Measurements from ENCODE around the gene PSME1. TPM values are rescaled to one million over a fixed set of nuclear protein-coding genes. Genes with fewer than 3 reads are reported as not detected.

PSME1 gene
- total RNA-seq, 4 donors from 2014 or later = 114 to 289 (median 200) TPM

GRCh38 chr14:24130717-24131548, 5.1 kb upstream of the PSME1 start:
- Histone ChIP-seq H3K4me1 (peaks cover 0 to 7% (median 3%) of the 10 kb centered on the region in 4 donors), H3K9me3 (no peaks in the 10 kb centered on the region), H3K27me3 (no peaks in the 10 kb centered on the region), H3K4me3 (no peak overlapping the region), H3K27ac (peak overlapping the region in 2 of 4 donors; percentile 10 to 29), H3K36me3 (no peaks in the 10 kb centered on the region)
- no peak for DNase-seq
- no peak for TF ChIP-seq POLR2A (IDR thresholded peaks at IDR 0.05)
- TF ChIP-seq, protein P1, sequence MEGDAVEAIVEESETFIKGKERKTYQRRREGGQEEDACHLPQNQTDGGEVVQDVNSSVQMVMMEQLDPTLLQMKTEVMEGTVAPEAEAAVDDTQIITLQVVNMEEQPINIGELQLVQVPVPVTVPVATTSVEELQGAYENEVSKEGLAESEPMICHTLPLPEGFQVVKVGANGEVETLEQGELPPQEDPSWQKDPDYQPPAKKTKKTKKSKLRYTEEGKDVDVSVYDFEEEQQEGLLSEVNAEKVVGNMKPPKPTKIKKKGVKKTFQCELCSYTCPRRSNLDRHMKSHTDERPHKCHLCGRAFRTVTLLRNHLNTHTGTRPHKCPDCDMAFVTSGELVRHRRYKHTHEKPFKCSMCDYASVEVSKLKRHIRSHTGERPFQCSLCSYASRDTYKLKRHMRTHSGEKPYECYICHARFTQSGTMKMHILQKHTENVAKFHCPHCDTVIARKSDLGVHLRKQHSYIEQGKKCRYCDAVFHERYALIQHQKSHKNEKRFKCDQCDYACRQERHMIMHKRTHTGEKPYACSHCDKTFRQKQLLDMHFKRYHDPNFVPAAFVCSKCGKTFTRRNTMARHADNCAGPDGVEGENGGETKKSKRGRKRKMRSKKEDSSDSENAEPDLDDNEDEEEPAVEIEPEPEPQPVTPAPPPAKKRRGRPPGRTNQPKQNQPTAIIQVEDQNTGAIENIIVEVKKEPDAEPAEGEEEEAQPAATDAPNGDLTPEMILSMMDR (IDR thresholded peaks at IDR 0.05) = no peak

- DNase-seq = peak in 1 of 3 donors; percentile 37
- no peak for TF ChIP-seq POLR2A (IDR thresholded peaks at IDR 0.05)
- TF ChIP-seq, protein P1 (IDR thresholded peaks at IDR 0.05) = no peak
- Histone ChIP-seq H3K4me3 (no peak overlapping the region), H3K27me3 (no peaks in the 10 kb centered on the region), H3K4me1 (peaks cover 0 to 8% (median 5%) of the 10 kb centered on the region in 4 donors), H3K36me3 (no peaks in the 10 kb centered on the region), H3K27ac (peak overlapping the region in 2 of 4 donors; percentile 10 to 29), H3K9me3 (no peaks in the 10 kb centered on the region)
Measured at GRCh38 chr14:24131549-24131966, 4.4 kb upstream of the PSME1 start.

DNA sequence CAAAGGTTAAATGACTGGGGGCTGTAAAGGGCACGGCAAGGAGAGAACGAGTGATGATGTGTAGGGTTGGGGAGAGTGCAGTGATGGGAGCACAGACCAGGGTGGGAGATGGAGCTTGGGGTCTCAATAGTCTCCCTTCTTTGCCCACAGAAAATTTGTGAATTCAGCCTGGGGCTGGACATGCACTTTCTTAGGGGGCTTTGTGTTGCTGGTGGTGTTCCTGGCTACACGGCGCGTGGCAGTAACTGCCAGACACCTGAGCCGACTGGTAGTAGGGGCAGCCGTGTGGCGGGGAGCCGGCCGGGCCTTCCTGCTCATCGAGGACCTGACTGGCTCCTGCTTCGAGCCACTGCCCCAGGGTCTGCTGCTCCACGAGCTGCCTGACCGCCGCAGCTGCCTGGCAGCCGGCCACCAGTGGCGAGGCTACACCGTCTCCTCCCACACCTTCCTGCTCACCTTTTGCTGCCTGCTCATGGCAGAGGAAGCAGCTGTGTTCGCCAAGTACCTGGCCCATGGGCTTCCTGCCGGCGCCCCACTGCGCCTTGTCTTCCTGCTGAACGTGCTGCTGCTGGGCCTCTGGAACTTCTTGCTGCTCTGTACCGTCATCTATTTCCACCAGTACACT, 3.8 kb upstream of the PSME1 start:
- Histone ChIP-seq H3K9me3 (no peaks in the 10 kb centered on the region), H3K27ac (peak overlapping the region in 1 of 4 donors; percentile 64), H3K27me3 (no peaks in the 10 kb centered on the region), H3K4me3 (no peak overlapping the region), H3K36me3 (no peaks in the 10 kb centered on the region), H3K4me1 (peaks cover 0 to 14% (median 10%) of the 10 kb centered on the region in 4 donors)
- TF ChIP-seq POLR2A (IDR thresholded peaks at IDR 0.05) = no peak
- TF ChIP-seq, protein P1 (IDR thresholded peaks at IDR 0.05) = no peak
- DNase-seq = peak in 2 of 3 donors; percentile 43 to 61

GRCh38 chr14:24132976-24133375, 3.0 kb upstream of the PSME1 start:
- DNase-seq = no peak
- H3K4me3 ChIP-seq = no peak overlapping the region
- no peaks in the 10 kb centered on the region for H3K9me3 ChIP-seq
- H3K36me3 ChIP-seq = peaks cover 0 to 7% (median 0%) of the 10 kb centered on the region in 3 donors
- H3K4me1 ChIP-seq = peaks cover 0 to 22% (median 11%) of the 10 kb centered on the region in 4 donors
- TF ChIP-seq, protein P1 (IDR thresholded peaks at IDR 0.05) = no peak
- no peak for TF ChIP-seq POLR2A (IDR thresholded peaks at IDR 0.05)
- H3K27me3 ChIP-seq = no peaks in the 10 kb centered on the region
- H3K27ac ChIP-seq = peak overlapping the region in 1 of 4 donors; percentile 64

DNA sequence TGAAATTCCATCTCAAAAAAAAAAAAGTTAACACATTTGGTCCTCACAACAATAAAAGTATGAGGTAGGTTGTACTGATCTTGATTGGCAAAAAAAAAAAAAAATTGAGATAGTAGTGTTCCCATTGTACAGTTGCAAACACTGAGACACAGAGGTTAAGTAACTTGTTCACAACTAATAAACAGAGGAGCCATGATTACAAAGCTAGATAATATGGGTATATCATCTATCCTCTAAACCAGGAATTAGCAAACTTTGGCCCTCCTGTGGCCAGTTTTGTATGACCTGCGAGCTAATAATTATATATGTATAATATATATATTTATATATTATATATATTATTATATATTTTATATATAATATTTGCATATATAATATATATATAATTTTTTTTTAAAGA, 2.3 kb upstream of the PSME1 start:
- DNase-seq = no peak
- TF ChIP-seq, protein P1 (IDR thresholded peaks at IDR 0.05) = no peak
- no peak for TF ChIP-seq POLR2A (IDR thresholded peaks at IDR 0.05)
- H3K27ac ChIP-seq = no peak overlapping the region
- H3K4me3 ChIP-seq = no peak overlapping the region
- H3K36me3 ChIP-seq = peaks cover 0 to 15% (median 2%) of the 10 kb centered on the region in 3 donors
- peaks cover 0 to 29% (median 11%) of the 10 kb centered on the region in 4 donors for H3K4me1 ChIP-seq
- H3K27me3 ChIP-seq = no peaks in the 10 kb centered on the region
- no peaks in the 10 kb centered on the region for H3K9me3 ChIP-seq
